ENCODE data around the gene ZNF469. TPM values are rescaled to one million over a fixed set of nuclear protein-coding genes. Genes with fewer than 3 reads are reported as not detected.

The ZNF469 gene
- total and polyA plus RNA-seq, 2 of the 13 experiments (the other 11 are each of a cell fraction or from before 2014, with no cell fraction given) = not detected

DNA sequence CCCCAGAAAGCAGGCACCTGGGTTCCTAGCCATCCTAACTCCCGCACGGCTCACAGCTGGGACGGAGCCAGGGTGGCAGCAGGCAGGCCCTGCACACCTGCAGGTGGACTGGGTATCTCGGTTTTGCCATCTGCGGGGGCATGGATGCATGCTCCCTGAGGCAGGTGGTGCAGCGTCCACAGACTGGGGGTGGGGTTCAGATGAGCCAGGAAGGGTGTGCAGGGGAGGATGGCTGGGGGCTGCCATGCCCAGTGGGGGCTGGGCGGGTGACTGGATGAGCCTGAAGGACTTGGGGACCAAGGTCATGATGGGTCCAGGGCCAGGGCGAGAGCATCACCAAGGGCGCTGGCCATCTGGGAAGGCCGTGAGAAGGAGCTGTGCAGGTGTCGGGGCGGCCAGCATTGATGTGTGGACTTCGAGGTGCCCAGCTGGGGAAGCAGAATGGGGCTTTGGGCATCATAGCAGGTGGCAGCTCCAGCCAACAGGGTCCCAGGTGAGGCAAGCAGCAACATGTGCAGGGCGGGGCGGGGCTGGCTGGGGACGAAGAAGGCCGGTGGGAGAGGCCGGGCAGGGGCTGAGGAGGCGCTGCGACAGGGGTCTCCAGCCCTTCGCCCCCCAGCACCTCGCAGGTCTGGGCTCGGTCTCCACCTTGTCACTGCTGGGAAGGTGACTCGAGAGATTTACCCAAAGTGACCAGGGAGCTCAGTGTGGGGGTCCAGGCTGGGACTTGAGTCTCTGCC lies 41.0 kb upstream of the ZNF469 start:
- 37% methylated on average over 19 of the region's 24 CpGs for WGBS (ENCODE audit: low lambda C conversion rate)
- in situ Hi-C loops (cut with HindIII; ENCODE audit: extremely low pct_ligation_motif_present, low pct_unique_long_range_greater_than_20kb) (no loop called here), intact Hi-C loops (cut with micrococcal nuclease; ENCODE audit: unreplicated experiment) (no loop called here)
- DNase-seq (ENCODE audit: low spot score) (no peak), FAIRE-seq (no peak), ATAC-seq (no peak)
- Histone ChIP-seq H3K9me3 (ENCODE audit: low read length) (peaks cover 7% of the 10 kb centered on the region; the same call in 1 of the 2 replicates), H3K27ac (ENCODE audit: extremely low read length, insufficient read depth, low read length) (no peak overlapping the region), H3K79me2 (ENCODE audit: insufficient read depth, low read length) (no peaks in the 10 kb centered on the region), H3K27me3 (ENCODE audit: control insufficient read depth in 1 of 2, insufficient read depth in 2 of 2, low read length in 2 of 2) (peaks cover 3 to 46% of the 10 kb centered on the region in 2 experiments; a peak in 4 of 5 replicates), H3K36me3 (replicated peaks in 1 of 2; ENCODE audit: control insufficient read depth in 1 of 2, insufficient read depth in 2 of 2, low read length in 2 of 2) (no peaks in the 10 kb centered on the region), H3K4me2 (ENCODE audit: low read depth, low read length) (no peak overlapping the region), H3K4me1 (ENCODE audit: insufficient read depth, low read length) (no peaks in the 10 kb centered on the region), H3K9ac (ENCODE audit: insufficient read depth, low read depth, low read length) (no peak overlapping the region), H3K4me3 (replicated peaks in 1 of 3; ENCODE audit: insufficient read depth in 1 of 3, low read depth in 2 of 3, low read length in 3 of 3) (no peak overlapping the region), H2AFZ (ENCODE audit: low read length) (no peak overlapping the region), H4K20me1 (ENCODE audit: insufficient read depth, low read length) (no peaks in the 10 kb centered on the region; the same call in 1 of the 2 replicates)
- no TSS peak for BruUV-seq (replicated peaks)
- TF ChIP-seq ZNF33A (CRISPR knock-in tag; IDR thresholded peaks at IDR 0.05; ENCODE audit: borderline replicate concordance) (no peak), TBX3 (IDR thresholded peaks at IDR 0.05; ENCODE audit: borderline replicate concordance) (no peak), FOXK2 (IDR thresholded peaks at IDR 0.05) (no peak), ZFP62 (CRISPR knock-in tag; IDR thresholded peaks at IDR 0.05) (no peak), ZNF530 (CRISPR knock-in tag; IDR thresholded peaks at IDR 0.05; ENCODE audit: low read depth) (no peak)
- POLR2A ChIA-PET = no interaction called here
- CTCF ChIA-PET (ENCODE audit: low intra/inter-chr PET ratio, low total read pairs) = no interaction called here

DNA sequence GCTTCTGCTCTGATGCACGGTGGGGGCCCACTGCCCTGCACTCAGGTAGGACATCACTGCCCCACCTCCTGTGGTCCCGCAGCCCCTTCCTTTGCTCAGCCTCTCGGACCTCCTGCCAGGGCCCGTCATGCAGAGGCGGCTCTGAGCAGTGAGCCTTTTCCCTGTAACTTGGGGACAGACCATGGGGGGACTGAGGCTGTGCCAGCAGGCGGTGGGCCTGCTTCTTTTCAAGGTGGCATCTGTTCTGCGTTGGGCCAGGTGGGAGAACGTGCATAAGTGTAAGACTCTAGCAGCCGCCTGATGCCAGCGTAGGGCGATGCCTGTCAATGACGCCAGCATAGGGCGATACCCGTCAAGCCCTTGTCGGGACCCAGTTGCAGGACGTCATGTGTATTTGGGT lies 40.3 kb upstream of the ZNF469 start:
- no peaks in the 10 kb centered on the region for H3K36me3 ChIP-seq (replicated peaks in 1 of 2; ENCODE audit: control insufficient read depth in 1 of 2, insufficient read depth in 2 of 2, low read length in 2 of 2)
- in situ Hi-C loops (cut with HindIII; ENCODE audit: extremely low pct_ligation_motif_present, low pct_unique_long_range_greater_than_20kb) = no loop called here
- no peak for FAIRE-seq
- no peak overlapping the region for H3K9ac ChIP-seq (ENCODE audit: insufficient read depth, low read depth, low read length)
- ChIA-PET CTCF (ENCODE audit: low intra/inter-chr PET ratio, low total read pairs) (no interaction called here), POLR2A (no interaction called here)
- H2AFZ ChIP-seq (ENCODE audit: low read length) = no peak overlapping the region
- no peaks in the 10 kb centered on the region; the same call in 1 of the 2 replicates for H4K20me1 ChIP-seq (ENCODE audit: insufficient read depth, low read length)
- no peaks in the 10 kb centered on the region for H3K79me2 ChIP-seq (ENCODE audit: insufficient read depth, low read length)
- no peak overlapping the region for H3K27ac ChIP-seq (ENCODE audit: extremely low read length, insufficient read depth, low read length)
- peaks cover 7% of the 10 kb centered on the region; the same call in 1 of the 2 replicates for H3K9me3 ChIP-seq (ENCODE audit: low read length)
- H3K4me1 ChIP-seq (ENCODE audit: insufficient read depth, low read length) = no peaks in the 10 kb centered on the region
- no peak for DNase-seq (ENCODE audit: low spot score)
- no peak overlapping the region for H3K4me2 ChIP-seq (ENCODE audit: low read depth, low read length)
- WGBS (ENCODE audit: low lambda C conversion rate) = 54% methylated on average over 8 of the region's 16 CpGs
- H3K4me3 ChIP-seq (replicated peaks in 1 of 3; ENCODE audit: insufficient read depth in 1 of 3, low read depth in 2 of 3, low read length in 3 of 3) = no peak overlapping the region
- H3K27me3 ChIP-seq (ENCODE audit: control insufficient read depth in 1 of 2, insufficient read depth in 2 of 2, low read length in 2 of 2) = peaks cover 3 to 47% of the 10 kb centered on the region in 2 experiments; a peak in 4 of 5 replicates
- no peak for ATAC-seq
- intact Hi-C loops (cut with micrococcal nuclease; ENCODE audit: unreplicated experiment) = no loop called here
- BruUV-seq (replicated peaks) = no TSS peak
- TF ChIP-seq ZNF510 (CRISPR knock-in tag; IDR thresholded peaks at IDR 0.05; ENCODE audit: low read depth) (no peak), KLF13 (CRISPR knock-in tag; IDR thresholded peaks at IDR 0.05) (no peak), HNF4G (IDR thresholded peaks at IDR 0.05; ENCODE audit: borderline replicate concordance, low read depth, low read length) (no peak), HNF4G (CRISPR knock-in tag; IDR thresholded peaks at IDR 0.05; ENCODE audit: borderline replicate concordance, low read depth) (no peak), CAMTA2 (CRISPR knock-in tag; IDR thresholded peaks at IDR 0.05; ENCODE audit: borderline replicate concordance) (no peak), ASH2L (IDR thresholded peaks at IDR 0.05; ENCODE audit: insufficient read length, low read depth, low read length) (no peak)
- TF ChIP-seq, protein P1, sequence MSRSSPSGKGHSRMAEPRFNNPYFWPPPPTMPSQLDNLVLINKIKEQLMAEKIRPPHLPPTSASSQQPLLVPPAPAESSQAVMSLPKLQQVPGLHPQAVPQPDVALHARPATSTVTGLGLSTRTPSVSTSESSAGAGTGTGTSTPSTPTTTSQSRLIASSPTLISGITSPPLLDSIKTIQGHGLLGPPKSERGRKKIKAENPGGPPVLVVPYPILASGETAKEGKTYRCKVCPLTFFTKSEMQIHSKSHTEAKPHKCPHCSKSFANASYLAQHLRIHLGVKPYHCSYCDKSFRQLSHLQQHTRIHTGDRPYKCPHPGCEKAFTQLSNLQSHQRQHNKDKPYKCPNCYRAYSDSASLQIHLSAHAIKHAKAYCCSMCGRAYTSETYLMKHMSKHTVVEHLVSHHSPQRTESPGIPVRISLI (CRISPR knock-in tag; IDR thresholded peaks at IDR 0.05; ENCODE audit: borderline replicate concordance) = no peak
- TF ChIP-seq, protein P2, sequence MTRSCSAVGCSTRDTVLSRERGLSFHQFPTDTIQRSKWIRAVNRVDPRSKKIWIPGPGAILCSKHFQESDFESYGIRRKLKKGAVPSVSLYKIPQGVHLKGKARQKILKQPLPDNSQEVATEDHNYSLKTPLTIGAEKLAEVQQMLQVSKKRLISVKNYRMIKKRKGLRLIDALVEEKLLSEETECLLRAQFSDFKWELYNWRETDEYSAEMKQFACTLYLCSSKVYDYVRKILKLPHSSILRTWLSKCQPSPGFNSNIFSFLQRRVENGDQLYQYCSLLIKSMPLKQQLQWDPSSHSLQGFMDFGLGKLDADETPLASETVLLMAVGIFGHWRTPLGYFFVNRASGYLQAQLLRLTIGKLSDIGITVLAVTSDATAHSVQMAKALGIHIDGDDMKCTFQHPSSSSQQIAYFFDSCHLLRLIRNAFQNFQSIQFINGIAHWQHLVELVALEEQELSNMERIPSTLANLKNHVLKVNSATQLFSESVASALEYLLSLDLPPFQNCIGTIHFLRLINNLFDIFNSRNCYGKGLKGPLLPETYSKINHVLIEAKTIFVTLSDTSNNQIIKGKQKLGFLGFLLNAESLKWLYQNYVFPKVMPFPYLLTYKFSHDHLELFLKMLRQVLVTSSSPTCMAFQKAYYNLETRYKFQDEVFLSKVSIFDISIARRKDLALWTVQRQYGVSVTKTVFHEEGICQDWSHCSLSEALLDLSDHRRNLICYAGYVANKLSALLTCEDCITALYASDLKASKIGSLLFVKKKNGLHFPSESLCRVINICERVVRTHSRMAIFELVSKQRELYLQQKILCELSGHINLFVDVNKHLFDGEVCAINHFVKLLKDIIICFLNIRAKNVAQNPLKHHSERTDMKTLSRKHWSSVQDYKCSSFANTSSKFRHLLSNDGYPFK (CRISPR knock-in tag; IDR thresholded peaks at IDR 0.05; ENCODE audit: borderline replicate concordance) = no peak
